Body of pancreas (tissue), 4 donors: Measurements from ENCODE around the gene ITIH5. TPM values are rescaled to one million over a fixed set of nuclear protein-coding genes. Genes with fewer than 3 reads are reported as not detected.

Experiments
- ATAC-seq: fragments of 150-250 bp; one replicate; pipeline ENCODE4 v1.9.1; 2016
- DNase-seq, 4 donors: peaks; one replicate each; pipeline ENCODE4 v3.0.0-alpha.2; 2019
- H3K27ac ChIP-seq, 4 donors: fragments of 200-600 bp; sonication (generic); 1 replicate in 3 of 4; 2 replicates in 1 of 4; pipeline versions ENCODE4 v1.5.1 to v1.6.1; 2016 to 2019; ENCODE audit warnings: mild to moderate bottlenecking in 1 of 4, mixed read lengths in 1 of 4, moderate library complexity in 1 of 4
- H3K27me3 ChIP-seq, 2 donors: fragments of 200-600 bp; sonication (generic); one replicate each; pipeline ENCODE4 v1.6.0; 2016; ENCODE audit warnings: mild to moderate bottlenecking in 1 of 2
- H3K36me3 ChIP-seq, 2 donors: fragments of 200-600 bp; sonication (generic); replicated peaks in 1 of 2; 2 replicates each; pipeline ENCODE4 v1.5.1; 2016; ENCODE audit warnings: low read depth in 2 of 2; ENCODE audit not compliant: insufficient read depth in 1 of 2
- H3K4me1 ChIP-seq: fragments of 200-600 bp; sonication (generic); one replicate; pipeline ENCODE4 v1.6.0; 2016
- H3K4me3 ChIP-seq, 2 donors: fragments of 200-600 bp; sonication (generic); 1 replicate in 1 of 2; 2 replicates in 1 of 2; pipeline ENCODE4 v1.5.1; 2016 to 2019
- H3K9me3 ChIP-seq, 3 donors: fragments of 200-600 bp; sonication (generic); 1 replicate in 2 of 3; 2 replicates in 1 of 3; pipeline ENCODE4 v1.5.1; 2016
- CTCF ChIP-seq, 7 experiments: fragments of 450-650 bp in 4 of 7; fragments of 200-600 bp in 3 of 7; sonication (generic) in 3 of 7; IDR thresholded peaks; one replicate each; pipeline ENCODE4 v1.5.1; 2016 to 2019; ENCODE audit warnings: antibody characterized with exemption in 7 of 7
- POLR2A ChIP-seq, 3 donors: fragments of 450-650 bp; IDR thresholded peaks; one replicate each; pipeline ENCODE4 v1.6.1; 2016; ENCODE audit warnings: antibody characterized with exemption in 3 of 3, mild to moderate bottlenecking in 2 of 3
- WGBS, 2 donors: methylation state at CpG; one replicate each; pipeline ENCODE4 v1.1.5; 2017; 5-methylcytosine and 5-hydroxymethylcytosine counted together
- intact Hi-C: fragments of 100-400 bp; cut with DNase I; formaldehyde crosslinking; loops from one replicate; pipeline ENCODE4 v1.15.1; 2023
- total RNA-seq, 2 donors: library from RNA; depleted of rRNA; stranded (reverse); fragments of >200 nt; gene quantifications; one replicate each; pipeline ENCODE4 v1.1.0, GENCODE V29; 2016

The ITIH5 gene
- total RNA-seq, 2 donors from 2014 or later: 8.6 to 9.9 TPM

- no peak for ATAC-seq
- Histone ChIP-seq H3K27me3 (no peaks in the 10 kb centered on the region), H3K27ac (no peak overlapping the region), H3K9me3 (no peaks in the 10 kb centered on the region), H3K4me3 (no peak overlapping the region), H3K4me1 (no peaks in the 10 kb centered on the region), H3K36me3 (no peaks in the 10 kb centered on the region)
- intact Hi-C loops: loop anchor here (10.0 kb wide), 2 partner anchors 164 to 1784 kb away; no protein-coding TSS in a partner anchor
- WGBS, 2 donors: 41% methylated on average over 10 to 11 of the region's 11 CpGs
- TF ChIP-seq POLR2A (IDR thresholded peaks at IDR 0.05): no peak
- no peak for TF ChIP-seq CTCF (IDR thresholded peaks at IDR 0.05)
- DNase-seq: no peak
Observed at GRCh38 chr10:7520507-7521485, 146.0 kb downstream of the ITIH5 start.

DNA sequence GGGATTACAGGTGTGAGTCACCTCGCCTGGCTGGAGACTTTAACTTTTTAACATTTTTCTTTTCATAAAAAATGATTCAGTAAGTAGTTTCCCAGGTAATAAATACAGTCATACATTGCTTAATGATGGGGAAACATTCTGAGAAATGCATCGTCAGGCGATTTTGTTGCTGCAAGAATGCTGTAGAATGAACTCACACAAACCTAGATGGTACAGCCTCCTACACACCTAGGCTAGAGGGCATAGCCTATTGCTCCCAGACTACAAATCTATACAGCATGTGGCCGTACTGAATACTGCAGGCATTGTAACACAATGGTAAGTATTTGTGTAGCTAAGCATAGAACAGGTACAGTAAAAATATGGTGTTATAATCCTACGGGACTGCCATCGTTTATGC, 147.4 kb downstream of the ITIH5 start:
- no peak overlapping the region for H3K27ac ChIP-seq
- no peaks in the 10 kb centered on the region for H3K4me1 ChIP-seq
- no peak for TF ChIP-seq POLR2A (IDR thresholded peaks at IDR 0.05)
- no peak for TF ChIP-seq CTCF (IDR thresholded peaks at IDR 0.05)
- intact Hi-C loops: no loop called here
- WGBS, 2 donors: 63 to 77% methylated on average over 6 of the region's 6 CpGs
- no peak overlapping the region for H3K4me3 ChIP-seq
- ATAC-seq (no peak), DNase-seq (no peak)
- no peaks in the 10 kb centered on the region for H3K27me3 ChIP-seq
- H3K9me3 ChIP-seq: no peaks in the 10 kb centered on the region
- H3K36me3 ChIP-seq: no peaks in the 10 kb centered on the region

- Histone ChIP-seq H3K27ac (no peak overlapping the region), H3K4me3 (no peak overlapping the region), H3K27me3 (no peaks in the 10 kb centered on the region), H3K36me3 (no peaks in the 10 kb centered on the region), H3K4me1 (no peaks in the 10 kb centered on the region), H3K9me3 (no peaks in the 10 kb centered on the region)
- ATAC-seq (no peak), DNase-seq (no peak)
- 70 to 80% methylated on average over 1 of the region's 1 CpG for WGBS, 2 donors
- TF ChIP-seq POLR2A (IDR thresholded peaks at IDR 0.05): no peak
- no peak for TF ChIP-seq CTCF (IDR thresholded peaks at IDR 0.05)
- intact Hi-C loops: no loop called here
Observed at GRCh38 chr10:7518693-7519092, 148.1 kb downstream of the ITIH5 start.

DNA sequence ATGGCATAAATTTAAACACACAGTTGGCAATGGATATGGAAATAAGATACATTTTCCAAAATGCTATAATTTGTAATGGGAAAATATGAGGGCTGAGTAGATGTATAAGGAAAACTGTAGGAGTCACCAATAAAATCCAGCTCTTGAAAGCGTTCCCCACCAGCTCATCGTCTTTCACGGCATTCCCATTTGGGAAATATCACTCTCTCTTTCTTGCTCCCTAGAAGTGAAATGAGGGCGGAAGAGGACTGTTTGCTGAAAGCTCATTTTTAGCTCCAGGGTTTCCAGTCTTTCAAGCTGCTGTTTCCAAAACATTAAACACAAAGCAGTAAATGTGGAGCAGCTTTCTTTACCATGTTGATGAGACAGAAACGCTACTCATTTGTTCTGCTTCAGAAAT, 151.3 kb downstream of the ITIH5 start:
- no peak for ATAC-seq
- TF ChIP-seq POLR2A (IDR thresholded peaks at IDR 0.05) (no peak), CTCF (IDR thresholded peaks at IDR 0.05) (no peak)
- no peak for DNase-seq
- Histone ChIP-seq H3K27ac (no peak overlapping the region), H3K27me3 (no peaks in the 10 kb centered on the region), H3K9me3 (no peaks in the 10 kb centered on the region), H3K4me3 (no peak overlapping the region), H3K4me1 (no peaks in the 10 kb centered on the region), H3K36me3 (no peaks in the 10 kb centered on the region)
- WGBS, 2 donors: 61 to 81% methylated on average over 5 of the region's 5 CpGs
- intact Hi-C loops: no loop called here
